Cardiac fibroblast (primary cell): ENCODE results near the gene MPIG6B.
A peak's percentile ranks its signal among the peaks of the same experiment; 100 is the strongest.

Source experiments
- DNase-seq, 2 donors: peaks; one replicate each; pipeline versions ENCODE4 v3.0.0 to v3.0.0-alpha.2; 2010; ENCODE audit warnings: low read depth in 2 of 2
- H3K4me3 ChIP-seq, 2 donors: replicated peaks in 1 of 2; 1 replicate in 1 of 2; 2 replicates in 1 of 2; pipeline ENCODE4 v1.5.1; 2011; ENCODE audit warnings: low read depth in 2 of 2, low read length in 2 of 2, mild to moderate bottlenecking in 2 of 2, moderate library complexity in 1 of 2
- TF ChIP-seq, protein P1 (sequence below): IDR thresholded peaks from one replicate; pipeline ENCODE4 v1.5.1; 2011; ENCODE audit warnings: low read depth, mild to moderate bottlenecking, low read length, inconsistent platforms

MPIG6B gene

GRCh38 chr6:31734247-31734820 lies 11.2 kb downstream of the MPIG6B start:
- H3K4me3 ChIP-seq: peak overlapping the region; percentile 85 to 88
- no peak for DNase-seq
- TF ChIP-seq, protein P1, sequence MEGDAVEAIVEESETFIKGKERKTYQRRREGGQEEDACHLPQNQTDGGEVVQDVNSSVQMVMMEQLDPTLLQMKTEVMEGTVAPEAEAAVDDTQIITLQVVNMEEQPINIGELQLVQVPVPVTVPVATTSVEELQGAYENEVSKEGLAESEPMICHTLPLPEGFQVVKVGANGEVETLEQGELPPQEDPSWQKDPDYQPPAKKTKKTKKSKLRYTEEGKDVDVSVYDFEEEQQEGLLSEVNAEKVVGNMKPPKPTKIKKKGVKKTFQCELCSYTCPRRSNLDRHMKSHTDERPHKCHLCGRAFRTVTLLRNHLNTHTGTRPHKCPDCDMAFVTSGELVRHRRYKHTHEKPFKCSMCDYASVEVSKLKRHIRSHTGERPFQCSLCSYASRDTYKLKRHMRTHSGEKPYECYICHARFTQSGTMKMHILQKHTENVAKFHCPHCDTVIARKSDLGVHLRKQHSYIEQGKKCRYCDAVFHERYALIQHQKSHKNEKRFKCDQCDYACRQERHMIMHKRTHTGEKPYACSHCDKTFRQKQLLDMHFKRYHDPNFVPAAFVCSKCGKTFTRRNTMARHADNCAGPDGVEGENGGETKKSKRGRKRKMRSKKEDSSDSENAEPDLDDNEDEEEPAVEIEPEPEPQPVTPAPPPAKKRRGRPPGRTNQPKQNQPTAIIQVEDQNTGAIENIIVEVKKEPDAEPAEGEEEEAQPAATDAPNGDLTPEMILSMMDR: no peak

DNA sequence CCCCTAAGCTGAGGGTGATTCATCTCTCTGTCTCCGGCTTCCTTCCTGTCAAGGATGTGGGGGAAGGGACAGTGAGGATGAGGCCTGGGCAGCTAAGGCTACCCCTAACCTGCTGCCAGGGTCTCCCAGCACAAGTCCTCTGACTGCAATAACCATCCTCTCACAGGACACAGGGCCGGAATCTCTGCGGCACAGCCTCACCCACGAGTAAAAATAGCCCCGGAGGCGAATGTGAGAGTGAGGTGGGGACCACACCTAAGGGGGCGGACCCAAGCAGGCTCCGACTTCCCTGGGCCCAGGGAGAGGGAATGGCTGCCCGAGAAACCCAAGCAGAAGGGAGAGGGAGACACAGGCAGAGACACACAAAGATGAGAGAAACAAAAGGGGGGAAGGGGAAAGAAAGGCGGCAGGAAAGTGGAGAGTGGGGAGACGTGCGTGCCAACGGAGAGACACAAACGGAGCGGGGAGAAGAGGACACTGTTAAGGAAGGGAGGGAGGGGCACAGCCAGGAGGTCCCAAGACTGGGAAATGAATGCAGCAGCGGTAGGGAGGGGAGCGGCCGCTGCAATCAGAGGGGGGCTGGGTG lies 11.7 kb downstream of the MPIG6B start:
- H3K4me3 ChIP-seq: peak overlapping the region; percentile 85 to 88
- peak; percentile 62 to 86 for DNase-seq
- TF ChIP-seq, protein P1: no peak

DNA sequence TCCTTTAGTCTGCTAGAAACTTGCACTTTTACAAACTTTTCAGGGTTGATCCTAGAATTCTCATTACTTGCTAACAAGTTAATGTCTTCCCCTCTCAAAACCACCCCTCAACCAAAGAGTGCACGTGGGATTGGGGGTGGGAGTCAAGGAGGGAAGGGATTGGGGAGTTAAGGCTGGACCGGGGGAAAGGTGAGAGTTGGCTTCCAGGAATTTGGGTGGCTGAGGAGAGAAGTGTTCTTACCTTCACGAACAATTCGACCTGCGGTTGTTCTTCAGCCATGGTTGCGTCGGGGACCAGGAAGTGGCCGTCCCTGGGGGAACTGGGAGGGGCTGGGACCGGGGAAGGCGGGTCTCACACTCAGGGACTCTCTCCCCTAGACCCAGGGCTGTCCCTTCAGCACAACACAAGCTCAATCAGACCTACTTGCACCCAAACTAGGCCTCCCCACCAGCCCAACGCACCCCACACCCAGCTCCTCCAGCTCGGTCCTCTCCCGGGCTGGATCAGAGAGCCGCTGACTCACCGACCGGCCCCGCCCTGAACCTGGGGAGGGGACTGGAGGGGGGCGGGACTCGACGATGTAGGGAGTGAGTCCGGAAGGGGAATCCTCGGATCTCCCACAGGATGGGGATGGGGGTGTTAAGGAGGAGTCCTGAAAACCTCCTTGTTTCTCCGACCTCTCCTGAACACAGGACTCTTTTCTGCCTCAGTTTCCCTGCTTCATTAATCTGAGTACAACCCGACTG lies 13.0 kb downstream of the MPIG6B start, which contains the start of gene CLIC1:
Gene CLIC1, minus strand, starts transcription at position 510 of the 747 bp plus-strand sequence. Its CDS starts 230 bp downstream, at position 280.
- TF ChIP-seq, protein P1: no peak
- peak; percentile 84 for DNase-seq
- peak within 1 kb of the TSS; percentile 85 to 88 for H3K4me3 ChIP-seq

DNA sequence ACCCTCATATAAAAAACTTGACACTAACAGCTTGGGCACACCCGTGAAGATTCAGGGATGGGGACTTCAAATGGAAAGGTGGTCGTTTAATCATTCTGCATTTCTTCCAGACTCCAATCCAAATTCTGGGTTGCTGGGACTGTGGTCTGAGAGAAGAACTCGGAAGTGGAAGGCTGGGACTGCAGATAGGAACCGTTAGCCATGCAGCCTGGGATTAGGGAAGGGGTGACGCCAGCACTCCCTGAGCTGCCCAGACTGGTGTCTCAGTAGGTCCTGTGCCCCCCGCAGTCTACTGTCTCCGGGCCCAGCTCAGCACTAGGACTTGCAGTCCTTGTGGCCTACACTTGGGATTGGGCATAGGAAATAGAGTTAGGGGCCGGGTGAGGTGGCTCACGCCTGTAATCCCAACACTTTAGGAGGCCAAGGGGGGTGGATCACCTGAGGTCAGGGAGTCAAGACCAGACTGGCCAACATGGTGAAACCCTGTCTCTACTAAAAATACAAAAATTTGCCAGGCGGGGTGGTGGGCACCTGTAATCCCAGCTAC lies 13.7 kb downstream of the MPIG6B start:
- no peak for DNase-seq
- peak overlapping the region; percentile 85 to 88 for H3K4me3 ChIP-seq
- TF ChIP-seq, protein P1: no peak

DNA sequence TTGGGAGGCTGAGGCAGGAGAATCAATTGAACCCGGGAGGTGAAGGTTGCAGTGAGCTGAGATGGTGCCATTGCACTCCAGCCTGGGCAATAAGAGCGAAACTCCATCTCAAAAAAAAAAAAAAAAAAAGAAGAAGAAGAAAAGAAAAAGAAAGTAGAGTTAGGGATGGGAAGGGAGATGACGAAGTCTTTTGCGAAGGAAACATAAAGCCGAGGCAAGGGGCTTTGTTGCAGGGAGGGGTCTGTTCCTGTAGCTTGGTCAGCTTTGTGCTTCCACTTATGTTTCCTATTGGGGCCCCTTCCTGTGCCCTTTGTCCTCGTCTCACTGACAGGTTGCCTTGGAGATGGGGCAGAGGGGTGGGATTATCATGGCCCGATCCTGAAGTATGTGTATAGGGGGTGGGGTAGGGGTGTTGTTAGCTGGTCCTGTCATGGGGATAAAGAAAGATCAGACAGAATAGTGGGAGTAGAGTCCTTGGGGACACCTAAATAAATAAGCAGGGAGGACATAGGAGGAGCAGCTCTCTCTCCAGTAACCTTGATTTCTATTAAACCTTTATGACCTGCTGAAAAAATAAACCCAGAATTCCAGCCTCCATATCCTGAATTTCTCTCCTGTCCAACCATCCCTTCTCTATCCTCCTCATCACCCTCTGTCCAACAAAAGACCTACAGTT lies 14.3 kb downstream of the MPIG6B start:
- TF ChIP-seq, protein P1: no peak
- DNase-seq: peak in 1 of 2 donors; percentile 57
- no peak overlapping the region for H3K4me3 ChIP-seq
